ENCODE results near the gene WWP2.

DNA sequence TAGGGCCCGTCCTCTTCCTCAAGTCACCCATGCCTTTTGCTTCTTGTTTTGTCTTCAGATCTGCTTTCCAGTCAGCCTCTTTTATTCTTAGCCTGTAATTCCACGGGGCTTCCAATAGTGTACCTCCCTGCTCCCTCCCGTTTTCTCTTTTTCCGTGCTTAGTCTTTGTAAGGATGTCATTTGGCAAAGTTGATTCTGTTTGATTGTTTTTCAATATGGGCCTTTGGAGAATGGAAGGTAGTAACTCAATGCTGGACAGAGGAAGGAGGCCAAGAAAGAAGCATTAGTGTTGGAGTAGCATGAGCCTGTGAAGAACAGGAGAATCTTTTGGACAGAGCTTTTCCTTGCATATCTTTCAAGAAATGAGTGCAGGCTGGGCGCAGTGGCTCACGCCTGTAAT, 6.5 kb downstream of the WWP2 start:
- TF ChIP-seq, protein P1, sequence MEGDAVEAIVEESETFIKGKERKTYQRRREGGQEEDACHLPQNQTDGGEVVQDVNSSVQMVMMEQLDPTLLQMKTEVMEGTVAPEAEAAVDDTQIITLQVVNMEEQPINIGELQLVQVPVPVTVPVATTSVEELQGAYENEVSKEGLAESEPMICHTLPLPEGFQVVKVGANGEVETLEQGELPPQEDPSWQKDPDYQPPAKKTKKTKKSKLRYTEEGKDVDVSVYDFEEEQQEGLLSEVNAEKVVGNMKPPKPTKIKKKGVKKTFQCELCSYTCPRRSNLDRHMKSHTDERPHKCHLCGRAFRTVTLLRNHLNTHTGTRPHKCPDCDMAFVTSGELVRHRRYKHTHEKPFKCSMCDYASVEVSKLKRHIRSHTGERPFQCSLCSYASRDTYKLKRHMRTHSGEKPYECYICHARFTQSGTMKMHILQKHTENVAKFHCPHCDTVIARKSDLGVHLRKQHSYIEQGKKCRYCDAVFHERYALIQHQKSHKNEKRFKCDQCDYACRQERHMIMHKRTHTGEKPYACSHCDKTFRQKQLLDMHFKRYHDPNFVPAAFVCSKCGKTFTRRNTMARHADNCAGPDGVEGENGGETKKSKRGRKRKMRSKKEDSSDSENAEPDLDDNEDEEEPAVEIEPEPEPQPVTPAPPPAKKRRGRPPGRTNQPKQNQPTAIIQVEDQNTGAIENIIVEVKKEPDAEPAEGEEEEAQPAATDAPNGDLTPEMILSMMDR (IDR thresholded peaks at IDR 0.05): no peak
- TF ChIP-seq POLR2A (IDR thresholded peaks at IDR 0.05): no peak

Data from ovary (tissue), 3 donors.